BE2C (cell line): ENCODE measurements around the gene PLCL1.

Source experiments
- DNase-seq: peaks from one replicate; pipeline ENCODE4 v3.0.0-alpha.2; 2020
- H3K27me3 ChIP-seq: fragments of 250-450 bp; sonication (Bioruptor Pico); 2 replicates; pipeline ENCODE4 v1.5.1; 2020; ENCODE audit warnings: mild to moderate bottlenecking
- H3K36me3 ChIP-seq: fragments of 250-450 bp; sonication (Bioruptor Pico); 2 replicates; pipeline ENCODE4 v1.5.1; 2020; ENCODE audit warnings: mild to moderate bottlenecking
- H3K4me1 ChIP-seq: fragments of 250-450 bp; sonication (Bioruptor Pico); 2 replicates; pipeline ENCODE4 v1.5.1; 2020
- H3K4me3 ChIP-seq: 2 replicates; pipeline ENCODE4 v1.5.1; 2011; ENCODE audit warnings: low read depth, low read length
- H3K9me3 ChIP-seq: fragments of 250-450 bp; sonication (Bioruptor Pico); 2 replicates; pipeline ENCODE4 v1.5.1; 2020
- TF ChIP-seq, protein P1 (sequence below): IDR thresholded peaks from 2 replicates; pipeline ENCODE4 v1.5.1; 2012; ENCODE audit warnings: mild to moderate bottlenecking, low read depth, low read length

The PLCL1 gene

DNA sequence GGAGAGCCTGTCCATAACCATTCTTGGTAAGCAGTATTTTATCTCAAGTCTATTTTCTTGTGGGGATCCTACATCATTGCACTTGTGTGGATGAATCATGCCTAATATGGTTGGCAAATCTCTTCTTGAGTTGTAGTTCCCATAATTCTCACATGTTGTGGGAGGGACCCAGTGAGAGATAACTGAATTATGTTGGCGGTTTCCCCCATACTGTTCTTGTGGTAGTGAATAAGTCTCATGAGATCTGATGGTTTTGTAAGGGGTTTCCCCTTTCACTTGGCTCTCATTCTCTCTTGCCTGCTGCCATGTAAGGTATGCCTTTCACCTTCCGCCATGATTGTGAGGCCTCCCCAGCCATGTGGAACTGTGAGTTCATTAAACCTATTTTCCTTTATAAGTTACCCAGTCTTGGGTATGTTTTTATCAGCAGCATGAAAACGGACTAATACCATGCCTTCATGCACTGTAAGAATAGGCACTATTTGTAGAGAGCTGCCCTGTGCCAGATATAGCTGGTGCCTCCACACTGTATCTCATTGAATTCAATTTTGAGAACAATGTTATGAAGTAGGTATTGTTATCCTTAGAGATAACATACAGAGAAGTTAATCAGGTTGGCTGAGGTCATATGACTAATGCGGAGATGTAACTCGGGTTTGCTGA is 148.3 kb downstream of the PLCL1 start:
- no peaks in the 10 kb centered on the region for H3K9me3 ChIP-seq
- no peaks in the 10 kb centered on the region for H3K36me3 ChIP-seq
- TF ChIP-seq, protein P1, sequence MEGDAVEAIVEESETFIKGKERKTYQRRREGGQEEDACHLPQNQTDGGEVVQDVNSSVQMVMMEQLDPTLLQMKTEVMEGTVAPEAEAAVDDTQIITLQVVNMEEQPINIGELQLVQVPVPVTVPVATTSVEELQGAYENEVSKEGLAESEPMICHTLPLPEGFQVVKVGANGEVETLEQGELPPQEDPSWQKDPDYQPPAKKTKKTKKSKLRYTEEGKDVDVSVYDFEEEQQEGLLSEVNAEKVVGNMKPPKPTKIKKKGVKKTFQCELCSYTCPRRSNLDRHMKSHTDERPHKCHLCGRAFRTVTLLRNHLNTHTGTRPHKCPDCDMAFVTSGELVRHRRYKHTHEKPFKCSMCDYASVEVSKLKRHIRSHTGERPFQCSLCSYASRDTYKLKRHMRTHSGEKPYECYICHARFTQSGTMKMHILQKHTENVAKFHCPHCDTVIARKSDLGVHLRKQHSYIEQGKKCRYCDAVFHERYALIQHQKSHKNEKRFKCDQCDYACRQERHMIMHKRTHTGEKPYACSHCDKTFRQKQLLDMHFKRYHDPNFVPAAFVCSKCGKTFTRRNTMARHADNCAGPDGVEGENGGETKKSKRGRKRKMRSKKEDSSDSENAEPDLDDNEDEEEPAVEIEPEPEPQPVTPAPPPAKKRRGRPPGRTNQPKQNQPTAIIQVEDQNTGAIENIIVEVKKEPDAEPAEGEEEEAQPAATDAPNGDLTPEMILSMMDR: no peak
- no peaks in the 10 kb centered on the region for H3K27me3 ChIP-seq
- no peak overlapping the region for H3K4me3 ChIP-seq
- DNase-seq: no peak
- no peaks in the 10 kb centered on the region for H3K4me1 ChIP-seq

DNA sequence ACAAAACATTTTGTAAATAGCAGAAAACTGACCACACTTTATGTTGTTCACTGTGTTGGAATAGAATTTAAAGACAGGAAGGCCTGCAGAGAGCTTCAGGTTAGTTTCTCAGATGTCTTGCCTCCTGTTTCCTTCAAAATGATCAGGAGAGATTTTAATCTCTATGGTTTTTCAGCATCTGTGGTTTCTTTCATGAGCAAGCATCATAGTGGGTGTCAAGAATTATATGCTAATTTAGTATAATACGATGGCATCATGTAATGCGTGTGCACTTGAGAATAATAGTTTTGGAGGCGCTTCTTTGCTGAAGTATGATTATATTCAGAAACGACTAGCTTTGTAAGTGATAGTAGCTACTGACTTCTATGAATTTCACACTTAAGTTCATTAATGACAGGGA is 149.9 kb downstream of the PLCL1 start:
- DNase-seq: no peak
- no peaks in the 10 kb centered on the region for H3K9me3 ChIP-seq
- H3K4me1 ChIP-seq: no peaks in the 10 kb centered on the region
- TF ChIP-seq, protein P1: no peak
- H3K27me3 ChIP-seq: no peaks in the 10 kb centered on the region
- no peak overlapping the region for H3K4me3 ChIP-seq
- no peaks in the 10 kb centered on the region for H3K36me3 ChIP-seq

DNA sequence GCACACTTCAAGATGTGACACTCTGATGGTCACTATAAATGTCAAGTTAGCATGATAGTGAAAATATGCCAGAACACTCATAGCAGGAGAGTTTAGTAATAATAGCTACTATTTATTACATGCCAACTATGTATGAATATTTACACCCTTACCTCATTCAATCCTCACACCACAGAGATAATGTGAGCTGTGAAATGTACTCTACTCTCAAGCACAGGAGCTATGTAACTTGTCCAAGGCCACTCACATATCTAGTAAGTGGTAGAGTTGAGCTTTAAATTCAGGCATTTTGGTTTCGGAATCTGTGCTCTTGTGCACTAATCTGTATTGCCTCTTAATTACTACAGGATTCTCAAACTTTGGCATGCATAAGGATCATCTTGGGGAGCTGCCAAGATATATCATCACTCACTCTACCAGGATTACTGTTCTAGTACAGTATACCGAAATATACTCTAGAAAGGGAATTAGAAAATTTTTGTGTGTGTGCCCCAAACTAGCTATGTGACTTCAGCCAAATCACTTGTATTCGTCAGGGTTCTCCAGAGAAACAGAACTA is 154.3 kb downstream of the PLCL1 start:
- H3K9me3 ChIP-seq: no peaks in the 10 kb centered on the region
- no peaks in the 10 kb centered on the region for H3K36me3 ChIP-seq
- TF ChIP-seq, protein P1: no peak
- no peak for DNase-seq
- no peaks in the 10 kb centered on the region for H3K27me3 ChIP-seq
- H3K4me3 ChIP-seq: no peak overlapping the region
- H3K4me1 ChIP-seq: no peaks in the 10 kb centered on the region

DNA sequence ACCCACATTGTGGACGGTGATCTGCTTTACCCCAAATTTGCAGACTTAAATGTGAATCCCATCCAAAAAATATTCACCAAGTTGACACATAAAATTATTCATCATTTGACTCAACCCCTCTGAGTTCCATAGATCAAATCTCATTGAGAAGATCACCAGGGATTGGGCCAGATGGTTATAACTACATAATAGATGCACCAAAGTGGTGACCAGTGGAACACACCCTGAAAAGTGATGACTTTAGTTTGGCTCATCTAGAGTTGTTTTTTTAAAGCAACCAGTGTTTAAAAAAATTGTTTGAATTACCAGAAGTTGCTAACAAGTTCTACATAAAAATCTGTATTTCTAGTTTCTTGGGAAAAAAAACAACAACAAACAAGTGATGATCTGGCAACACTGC is 155.0 kb downstream of the PLCL1 start:
- no peaks in the 10 kb centered on the region for H3K4me1 ChIP-seq
- DNase-seq: no peak
- H3K36me3 ChIP-seq: no peaks in the 10 kb centered on the region
- H3K27me3 ChIP-seq: no peaks in the 10 kb centered on the region
- no peaks in the 10 kb centered on the region for H3K9me3 ChIP-seq
- TF ChIP-seq, protein P1: no peak
- H3K4me3 ChIP-seq: no peak overlapping the region

DNA sequence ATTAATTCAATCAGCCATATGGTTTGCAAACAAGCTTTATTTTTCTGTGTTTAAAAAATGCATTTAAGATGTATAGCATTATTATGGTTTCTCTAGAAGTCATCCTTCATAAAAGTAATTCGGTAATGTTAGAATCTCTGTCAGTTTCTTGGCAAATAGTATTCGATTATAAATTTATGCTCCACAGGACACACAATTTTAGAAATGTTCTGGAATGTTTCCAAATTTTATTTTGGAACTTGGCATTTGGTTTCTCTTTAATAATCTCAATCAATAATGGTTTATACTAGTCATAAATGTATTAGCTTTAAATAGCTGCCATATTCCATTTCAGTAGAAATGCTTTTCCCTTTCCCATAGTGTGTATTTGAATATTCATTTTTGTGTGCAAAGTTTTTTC is 156.4 kb downstream of the PLCL1 start:
- no peaks in the 10 kb centered on the region for H3K4me1 ChIP-seq
- H3K27me3 ChIP-seq: no peaks in the 10 kb centered on the region

DNA sequence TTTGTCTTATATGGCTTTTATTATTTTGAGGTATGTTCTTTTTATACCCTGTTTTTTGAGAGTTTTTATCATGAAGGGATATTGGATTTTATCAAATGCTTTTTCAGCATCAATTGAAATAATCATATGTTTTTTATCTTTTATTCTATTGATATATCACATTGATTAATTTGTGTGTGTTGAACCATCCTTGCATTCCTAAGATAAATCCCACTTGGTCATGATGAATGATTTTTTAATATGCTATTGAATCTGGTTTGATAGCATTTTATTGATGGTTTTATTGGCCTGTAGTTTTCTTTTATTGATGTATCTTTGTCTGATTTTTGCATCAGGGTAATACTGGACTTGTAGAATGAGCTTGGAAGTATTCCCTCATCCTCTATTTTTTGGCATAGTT is 160.3 kb downstream of the PLCL1 start:
- H3K9me3 ChIP-seq: no peaks in the 10 kb centered on the region
- no peaks in the 10 kb centered on the region for H3K36me3 ChIP-seq
- TF ChIP-seq, protein P1: no peak
- no peak overlapping the region for H3K4me3 ChIP-seq
- H3K27me3 ChIP-seq: no peaks in the 10 kb centered on the region
- no peak for DNase-seq
- H3K4me1 ChIP-seq: no peaks in the 10 kb centered on the region

More for the DNA sequence above, 156.4 kb downstream of the PLCL1 start:
- DNase-seq: no peak
- Histone ChIP-seq H3K36me3 (no peaks in the 10 kb centered on the region), H3K4me3 (no peak overlapping the region), H3K9me3 (no peaks in the 10 kb centered on the region)
- TF ChIP-seq, protein P1: no peak
